CD4-positive, alpha-beta T cell treated with Interleukin-2 at 100 ng/mL for 4 hours (primary cell): ENCODE measurements around the gene ABO.
"Not testable (repeated sequence)": the region's sequence is repeated elsewhere in the genome, so short reads cannot be mapped to it uniquely, and the experiment has no call there.

Experiments
- DNase-seq: peaks from one replicate; pipeline ENCODE4 v3.0.0-alpha.2; 2020; ENCODE audit warnings: low spot score

ABO gene

GRCh38 chr9:133275105-133276000 lies at the start of gene ABO:
Gene ABO, minus strand, starts transcription at chr9:133275201.
- DNase-seq, result no peak

DNA sequence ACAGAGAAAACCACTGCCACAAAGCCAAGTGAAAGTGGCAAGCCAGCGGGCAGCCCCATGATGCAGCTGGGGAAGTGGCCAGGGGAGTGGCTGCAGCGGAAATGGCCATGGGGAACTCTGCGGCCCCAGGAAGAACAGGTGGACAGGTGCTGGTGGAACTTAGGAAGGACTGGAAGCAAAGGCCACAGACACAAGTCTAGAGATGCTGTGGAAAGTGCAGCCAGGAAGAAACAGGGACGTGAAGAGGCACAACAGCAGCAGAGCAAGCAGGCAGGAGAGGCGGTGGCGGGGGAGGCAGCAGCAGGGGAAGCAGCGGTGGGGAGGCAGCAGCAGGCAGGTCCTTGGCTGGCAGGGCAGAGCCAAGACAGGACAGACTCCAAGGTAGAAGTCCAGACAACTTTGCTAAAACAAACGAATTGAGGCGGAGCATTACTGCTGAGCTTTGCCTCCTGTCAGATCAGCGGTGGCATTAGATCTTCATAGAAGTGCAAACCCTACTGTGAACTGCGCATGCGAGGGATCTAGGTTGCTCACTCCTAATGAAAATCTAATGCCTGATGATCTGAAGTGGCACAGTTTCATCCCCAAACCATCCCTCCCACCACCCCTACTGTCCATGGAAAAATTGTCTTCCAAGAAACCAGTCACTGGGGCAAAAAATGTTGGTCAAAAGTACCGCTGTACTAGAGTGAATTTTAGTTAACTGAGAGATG lies 49.1 kb upstream of the ABO start:
- DNase-seq, result no peak

DNA sequence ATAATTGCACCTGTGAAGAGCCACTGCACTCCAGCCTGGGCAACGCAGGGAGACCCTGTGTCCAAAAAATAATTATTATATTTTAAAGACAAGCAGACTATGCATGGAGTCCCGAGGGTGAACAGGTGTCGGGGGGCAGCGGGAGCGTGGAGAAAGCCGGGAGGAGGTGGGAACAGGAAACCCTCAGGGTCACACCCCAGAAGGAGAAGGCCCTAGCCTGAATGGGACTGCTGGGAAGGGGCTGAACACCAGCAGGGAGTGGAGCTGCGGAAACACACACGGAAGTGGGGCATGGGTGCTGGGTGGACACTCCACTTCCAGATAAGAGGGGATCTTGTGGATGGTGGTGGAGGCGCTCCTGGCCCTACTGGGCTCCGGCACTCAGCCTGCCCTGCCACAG lies 48.2 kb upstream of the ABO start:
- DNase-seq, result no peak

- no peak for DNase-seq
Observed at GRCh38 chr9:133322701-133323100, 47.7 kb upstream of the ABO start.

DNA sequence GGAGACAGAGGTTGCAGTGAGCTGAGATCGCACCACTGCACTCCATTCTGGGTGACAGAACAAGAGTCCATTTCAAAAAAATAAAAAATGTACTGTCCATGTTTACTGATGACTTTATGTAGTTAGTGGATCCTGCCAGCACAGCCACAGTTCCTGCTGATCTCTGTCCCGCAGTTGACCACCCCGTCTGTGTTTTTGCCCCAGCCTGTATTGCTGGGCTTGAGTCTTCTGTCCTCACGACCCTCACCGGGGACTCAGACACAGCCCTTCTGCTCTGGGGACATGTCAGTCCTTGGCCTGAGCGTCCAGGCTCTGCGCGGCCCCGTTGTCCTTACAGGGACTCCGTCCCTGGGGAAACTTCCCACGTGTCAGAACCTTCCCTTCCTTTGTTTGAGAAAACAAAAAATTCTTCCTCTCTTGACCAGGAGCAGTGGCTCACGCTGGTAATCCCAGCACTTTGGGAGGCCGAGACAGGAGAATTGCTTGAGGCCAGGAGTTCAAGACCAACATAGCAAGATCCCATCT lies 46.5 kb upstream of the ABO start:
- no peak for DNase-seq

DNA sequence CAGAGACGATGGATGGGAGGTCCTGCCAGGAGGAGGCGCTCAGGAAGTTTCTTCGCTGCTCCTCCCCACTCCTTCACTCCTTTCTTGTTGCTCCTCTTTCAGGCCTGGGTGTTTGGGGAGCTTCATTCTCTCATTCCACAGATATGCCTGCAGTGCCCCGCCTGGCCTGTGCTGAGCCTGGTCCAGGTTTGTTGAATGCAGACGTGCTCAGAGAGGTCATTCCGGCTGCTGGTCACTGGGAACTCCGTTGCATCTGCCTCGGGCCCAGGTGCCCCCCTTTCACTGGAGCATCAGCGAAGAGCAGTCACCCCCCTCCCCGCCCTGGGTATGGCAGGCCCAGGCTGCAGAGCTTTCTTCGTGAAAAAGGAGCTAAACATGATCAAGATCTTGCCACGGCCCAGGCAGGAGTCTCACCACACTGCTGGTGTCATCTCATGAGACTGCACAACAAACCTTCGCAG lies 45.5 kb upstream of the ABO start:
- no peak for DNase-seq

DNA sequence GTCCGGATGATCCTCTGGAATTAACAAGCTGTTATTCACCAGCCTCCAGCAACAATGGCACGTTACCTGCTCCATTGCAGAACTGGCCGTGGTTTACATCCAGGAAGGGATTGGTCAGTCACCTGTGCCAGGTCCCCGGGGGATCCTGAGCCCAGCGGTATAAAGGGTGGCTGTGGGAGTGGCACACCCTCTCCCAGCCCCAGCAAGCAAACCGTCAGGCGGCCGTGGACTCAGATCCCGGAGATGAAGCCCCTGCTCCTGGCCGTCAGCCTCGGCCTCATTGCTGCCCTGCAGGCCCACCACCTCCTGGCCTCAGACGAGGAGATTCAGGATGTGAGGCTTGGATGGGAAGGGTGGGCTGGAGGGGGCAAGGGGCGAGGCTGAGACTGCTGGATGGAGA lies 42.5 kb upstream of the ABO start:
- not testable (repeated sequence) for DNase-seq

- DNase-seq, result no peak
Observed at GRCh38 chr9:133315997-133316396, 41.0 kb upstream of the ABO start.

DNA sequence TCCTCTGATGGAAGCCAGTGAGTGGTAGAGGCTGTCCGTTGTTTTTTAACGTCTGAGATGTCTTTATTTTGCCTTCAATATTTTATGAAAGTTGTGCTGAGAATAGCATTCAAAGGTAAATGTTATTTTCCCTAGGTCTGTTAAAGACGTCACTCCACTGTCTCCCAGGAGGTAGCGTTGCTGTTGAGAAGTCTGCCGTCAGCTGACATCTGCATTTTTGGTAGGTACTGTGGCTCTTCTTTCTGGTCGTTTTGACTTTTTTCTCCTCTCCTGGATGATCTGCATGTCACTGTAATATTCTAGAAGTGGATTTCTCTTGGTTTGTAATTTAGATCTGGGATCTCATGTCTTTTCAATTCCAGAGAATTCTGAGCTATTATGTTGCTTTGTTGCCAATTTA lies 34.6 kb upstream of the ABO start:
- DNase-seq, result no peak

DNA sequence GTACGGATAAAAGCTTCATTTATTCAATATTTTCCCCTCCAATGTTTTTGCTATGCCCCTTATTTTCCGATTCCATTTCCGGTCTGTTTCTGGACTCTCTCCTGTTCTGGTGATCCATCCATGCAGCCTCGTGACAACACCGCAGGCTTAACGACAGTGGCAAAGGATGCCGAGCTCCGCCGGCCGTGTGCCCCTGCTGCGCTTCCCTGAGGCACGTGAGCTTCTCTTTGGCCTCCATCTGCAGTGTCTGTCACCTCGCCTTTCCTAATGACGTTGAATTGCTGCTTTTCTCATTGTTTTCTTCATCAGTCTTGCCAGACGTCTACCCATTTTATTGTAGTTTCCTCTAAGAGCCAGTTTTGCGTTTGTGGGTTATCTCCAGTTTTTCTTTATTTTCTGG lies 32.3 kb upstream of the ABO start:
- no peak for DNase-seq

DNA sequence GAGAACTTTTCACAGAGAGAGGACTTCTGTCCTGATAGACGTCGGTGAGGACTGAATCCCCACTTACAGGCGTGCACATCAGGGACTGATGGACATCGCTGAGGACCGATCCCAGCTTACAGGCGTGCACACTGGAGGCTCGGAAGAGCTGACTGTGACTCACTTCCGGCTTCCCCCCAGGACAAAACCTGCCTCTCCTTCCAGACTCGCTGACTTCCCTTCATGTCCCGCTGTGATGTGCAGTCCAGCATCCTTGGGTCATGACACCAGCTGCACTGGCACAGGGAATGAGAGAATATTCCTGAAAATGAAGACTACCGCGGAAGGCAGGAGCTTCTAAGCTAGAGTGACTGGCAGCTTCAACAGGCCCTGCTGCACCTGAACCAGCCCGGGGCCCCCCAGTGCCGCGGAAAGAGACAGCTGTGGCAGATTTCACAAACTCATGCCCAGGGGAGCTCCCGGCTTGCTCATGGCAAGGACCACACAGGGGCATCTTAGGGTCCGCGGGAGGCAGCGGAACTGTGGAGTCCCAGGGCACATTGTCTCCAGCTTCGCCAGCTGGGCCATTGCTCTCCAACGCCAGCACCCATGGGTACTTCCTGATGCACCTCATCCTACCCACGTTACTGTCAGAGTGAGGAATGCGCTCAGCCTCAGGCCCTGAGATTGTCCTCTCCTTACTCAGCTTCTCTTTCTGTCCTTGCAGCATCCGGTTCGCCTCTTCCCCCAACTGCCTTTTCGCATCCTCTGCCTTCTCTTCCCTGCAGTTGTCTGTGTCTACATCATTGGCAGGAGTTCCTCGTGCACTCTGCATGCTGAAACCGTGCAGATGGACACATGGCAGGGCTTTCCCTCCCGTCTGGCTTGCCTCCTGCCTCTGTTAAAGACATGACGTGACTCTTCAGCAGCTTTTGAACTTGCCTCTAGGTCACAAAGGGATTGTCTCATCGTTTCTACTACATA lies 31.5 kb upstream of the ABO start:
- no peak for DNase-seq

DNA sequence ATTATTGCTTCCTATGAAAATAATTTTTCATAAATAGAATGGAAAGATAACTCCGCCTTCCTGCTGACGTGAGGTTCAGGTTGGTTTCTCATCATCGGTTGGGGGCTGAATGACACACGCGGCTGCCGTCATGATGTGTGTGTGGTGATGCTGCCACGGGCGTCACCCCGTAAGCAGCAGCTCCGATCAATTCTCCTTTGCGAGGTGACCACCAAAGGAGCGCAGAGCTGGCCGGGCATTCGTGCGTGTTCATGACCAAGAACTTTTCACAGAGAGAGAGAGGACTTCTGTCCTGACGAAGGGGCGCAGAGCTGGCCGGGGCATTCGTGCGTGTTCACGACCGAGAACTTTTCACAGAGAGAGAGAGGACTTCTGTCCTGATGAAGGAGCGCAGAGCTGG lies 30.7 kb upstream of the ABO start:
- no peak for DNase-seq

- DNase-seq, result no peak
Observed at GRCh38 chr9:133304477-133305377, 29.7 kb upstream of the ABO start.

GRCh38 chr9:133304158-133304470 lies 29.1 kb upstream of the ABO start:
- DNase-seq, result no peak

DNA sequence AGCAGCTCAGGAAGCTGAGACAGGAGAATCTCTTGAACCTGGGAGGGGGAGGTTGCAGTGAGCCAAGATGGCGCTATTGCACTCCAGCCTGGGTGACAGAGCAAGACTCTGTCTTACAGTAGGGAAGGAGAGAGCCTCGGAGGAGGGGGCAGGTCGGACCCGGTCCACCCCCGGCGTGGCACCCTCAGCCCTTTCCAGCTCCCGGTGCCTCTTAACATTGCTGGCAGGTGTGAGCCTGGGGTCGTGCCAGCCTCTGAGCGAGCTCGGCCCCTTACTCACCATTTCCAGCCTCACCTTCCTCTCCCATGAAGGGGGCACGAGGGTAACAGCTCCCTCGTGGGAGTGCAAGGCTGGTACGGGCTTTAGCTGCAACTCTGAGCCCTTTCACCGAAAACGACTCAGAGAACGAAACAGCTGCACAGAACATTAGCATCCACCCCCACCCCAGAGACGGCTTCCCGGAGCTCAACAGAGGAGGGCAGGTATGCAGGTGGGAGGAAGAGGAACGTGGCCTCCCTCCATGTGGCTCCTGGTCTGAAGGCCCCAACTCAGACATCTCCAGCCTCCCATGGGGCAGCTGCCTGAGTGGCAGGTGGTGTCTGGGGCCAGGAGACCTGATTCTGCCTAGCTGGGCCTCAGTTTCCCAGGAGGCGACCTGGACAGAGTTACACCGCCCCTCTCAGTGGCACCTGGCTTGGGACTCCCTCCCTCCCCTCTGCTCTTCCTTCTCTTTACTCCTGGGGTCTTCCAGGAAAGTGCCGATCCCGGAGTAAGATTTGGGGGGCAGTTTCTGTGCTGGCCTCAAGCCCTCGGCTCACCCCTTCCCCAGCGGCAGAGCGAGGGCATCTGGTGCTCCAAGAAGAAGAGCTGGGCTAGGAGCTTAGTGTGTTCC lies 28.5 kb upstream of the ABO start:
- no peak for DNase-seq

DNA sequence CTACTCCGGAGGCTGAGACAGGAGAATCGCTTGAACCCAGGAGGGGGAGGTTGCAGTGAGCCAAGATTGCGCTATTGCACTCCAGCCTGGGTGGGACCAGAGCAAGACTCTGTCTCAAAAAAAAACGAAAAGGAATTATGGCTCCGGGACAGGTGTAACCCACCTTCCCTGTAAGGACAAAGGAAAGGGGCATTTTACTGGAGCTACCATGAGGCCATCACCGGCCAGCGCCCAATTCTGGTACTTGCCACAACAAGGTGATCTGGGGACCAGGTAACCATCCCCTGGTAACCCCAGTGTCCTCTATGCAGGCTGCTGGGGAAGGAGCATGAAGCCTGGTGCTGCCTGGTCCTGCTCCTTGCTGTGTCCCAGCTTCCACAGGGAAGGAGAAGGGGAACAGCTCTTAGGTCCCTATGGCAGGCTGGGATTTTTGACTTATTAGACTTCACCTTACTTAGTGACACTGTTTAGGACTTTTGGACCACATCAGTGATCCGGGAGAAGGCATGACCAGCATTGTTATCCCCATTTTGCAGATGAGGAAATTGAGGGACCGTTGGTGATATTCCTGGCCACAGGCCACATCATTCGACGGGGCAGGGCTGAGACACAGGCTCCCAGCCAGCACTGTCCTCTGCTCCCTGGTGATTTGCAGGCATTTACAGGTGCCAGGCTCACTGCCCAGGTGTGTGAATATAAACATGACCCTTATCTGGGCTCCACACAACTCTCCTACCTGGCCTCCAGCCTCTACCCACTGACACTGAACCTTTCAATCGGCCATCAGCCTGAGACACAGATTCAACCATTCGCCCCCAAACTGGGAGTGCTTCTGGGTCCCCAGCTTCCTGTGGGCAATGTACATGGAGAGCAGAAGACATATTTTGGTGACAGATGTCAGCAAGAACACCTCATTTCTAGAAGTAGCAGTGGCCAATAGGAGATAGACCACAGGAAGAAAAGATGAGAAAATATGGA lies 26.5 kb upstream of the ABO start:
- no peak for DNase-seq

GRCh38 chr9:133299996-133300395 lies 25.0 kb upstream of the ABO start:
- DNase-seq, result not testable (repeated sequence)

DNA sequence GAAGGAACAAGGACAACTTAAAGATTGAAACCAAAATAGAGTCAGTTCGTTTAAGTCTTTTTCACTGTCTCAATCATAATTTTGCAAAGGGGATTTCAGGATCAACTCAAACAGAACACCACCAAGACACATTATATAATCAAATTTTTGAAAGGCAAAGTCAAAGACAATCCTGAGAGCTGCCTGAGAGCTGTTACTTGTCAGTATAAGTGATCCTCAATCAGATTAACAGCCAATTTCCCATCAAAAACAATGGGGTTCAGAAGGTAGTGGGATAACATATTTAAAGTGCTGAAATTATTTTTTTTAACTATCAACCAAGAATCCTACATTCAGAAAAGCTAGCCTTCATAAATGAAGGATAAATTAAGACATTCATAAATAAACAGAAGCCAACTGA lies 19.3 kb upstream of the ABO start:
- no peak for DNase-seq
